Fibroblast of villous mesenchyme (primary cell): ENCODE measurements around the gene RIMBP3C. TPM values are rescaled to one million over a fixed set of nuclear protein-coding genes. Genes with fewer than 3 reads are reported as not detected.
"Not testable (repeated sequence)": the region's sequence is repeated elsewhere in the genome, so short reads cannot be mapped to it uniquely, and the experiment has no call there.

Source experiments
- DNase-seq: peaks from one replicate; pipeline ENCODE4 v3.0.0-alpha.2; 2010; ENCODE audit warnings: low read depth
- H3K4me3 ChIP-seq: 2 replicates; pipeline ENCODE4 v1.5.1; 2011; ENCODE audit warnings: low read depth, mild to moderate bottlenecking, low read length
- total RNA-seq: library from RNA; depleted of rRNA; stranded (reverse); fragments of >200 nt; gene quantifications from 2 replicates; pipeline ENCODE4 v1.2.3, GENCODE V29; 2012
- TF ChIP-seq, protein P1 (sequence below): IDR thresholded peaks from 2 replicates; pipeline ENCODE4 v1.5.1; 2012; ENCODE audit warnings: low read depth, mild to moderate bottlenecking, low read length; ENCODE audit not compliant: insufficient read depth

Gene RIMBP3C, protein sequence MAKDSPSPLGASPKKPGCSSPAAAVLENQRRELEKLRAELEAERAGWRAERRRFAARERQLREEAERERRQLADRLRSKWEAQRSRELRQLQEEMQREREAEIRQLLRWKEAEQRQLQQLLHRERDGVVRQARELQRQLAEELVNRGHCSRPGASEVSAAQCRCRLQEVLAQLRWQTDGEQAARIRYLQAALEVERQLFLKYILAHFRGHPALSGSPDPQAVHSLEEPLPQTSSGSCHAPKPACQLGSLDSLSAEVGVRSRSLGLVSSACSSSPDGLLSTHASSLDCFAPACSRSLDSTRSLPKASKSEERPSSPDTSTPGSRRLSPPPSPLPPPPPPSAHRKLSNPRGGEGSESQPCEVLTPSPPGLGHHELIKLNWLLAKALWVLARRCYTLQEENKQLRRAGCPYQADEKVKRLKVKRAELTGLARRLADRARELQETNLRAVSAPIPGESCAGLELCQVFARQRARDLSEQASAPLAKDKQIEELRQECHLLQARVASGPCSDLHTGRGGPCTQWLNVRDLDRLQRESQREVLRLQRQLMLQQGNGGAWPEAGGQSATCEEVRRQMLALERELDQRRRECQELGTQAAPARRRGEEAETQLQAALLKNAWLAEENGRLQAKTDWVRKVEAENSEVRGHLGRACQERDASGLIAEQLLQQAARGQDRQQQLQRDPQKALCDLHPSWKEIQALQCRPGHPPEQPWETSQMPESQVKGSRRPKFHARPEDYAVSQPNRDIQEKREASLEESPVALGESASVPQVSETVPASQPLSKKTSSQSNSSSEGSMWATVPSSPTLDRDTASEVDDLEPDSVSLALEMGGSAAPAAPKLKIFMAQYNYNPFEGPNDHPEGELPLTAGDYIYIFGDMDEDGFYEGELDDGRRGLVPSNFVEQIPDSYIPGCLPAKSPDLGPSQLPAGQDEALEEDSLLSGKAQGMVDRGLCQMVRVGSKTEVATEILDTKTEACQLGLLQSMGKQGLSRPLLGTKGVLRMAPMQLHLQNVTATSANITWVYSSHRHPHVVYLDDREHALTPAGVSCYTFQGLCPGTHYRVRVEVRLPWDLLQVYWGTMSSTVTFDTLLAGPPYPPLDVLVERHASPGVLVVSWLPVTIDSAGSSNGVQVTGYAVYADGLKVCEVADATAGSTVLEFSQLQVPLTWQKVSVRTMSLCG (N-terminal part only)
- 0.43 and 0.64 TPM in 2 replicates for total RNA-seq

DNA sequence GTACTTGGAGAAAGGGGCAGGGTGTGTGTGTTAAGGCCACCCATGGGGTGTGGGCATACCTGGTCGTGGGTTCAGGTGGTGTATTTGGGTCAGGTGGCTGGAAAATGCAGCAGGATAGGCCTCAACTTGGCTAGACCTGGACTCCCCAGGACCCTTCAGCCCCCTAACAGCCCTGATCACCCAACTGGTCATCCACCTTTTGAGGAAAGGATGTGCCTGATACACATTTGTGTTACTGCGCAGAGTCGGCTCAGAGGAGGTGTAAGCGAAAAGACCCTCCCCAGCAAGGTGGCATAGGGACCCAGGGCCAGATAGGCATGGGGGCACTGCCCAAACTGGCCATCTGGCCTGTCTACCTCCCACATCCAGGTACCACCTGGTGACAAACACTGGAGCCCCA lies at the start of gene RIMBP3C:
Gene RIMBP3C (minus strand): TSS at position 101 of the 400 bp plus-strand sequence. CDS start 485 bp downstream, outside the sequence.
- not testable (repeated sequence) for DNase-seq, H3K4me3 ChIP-seq

DNA sequence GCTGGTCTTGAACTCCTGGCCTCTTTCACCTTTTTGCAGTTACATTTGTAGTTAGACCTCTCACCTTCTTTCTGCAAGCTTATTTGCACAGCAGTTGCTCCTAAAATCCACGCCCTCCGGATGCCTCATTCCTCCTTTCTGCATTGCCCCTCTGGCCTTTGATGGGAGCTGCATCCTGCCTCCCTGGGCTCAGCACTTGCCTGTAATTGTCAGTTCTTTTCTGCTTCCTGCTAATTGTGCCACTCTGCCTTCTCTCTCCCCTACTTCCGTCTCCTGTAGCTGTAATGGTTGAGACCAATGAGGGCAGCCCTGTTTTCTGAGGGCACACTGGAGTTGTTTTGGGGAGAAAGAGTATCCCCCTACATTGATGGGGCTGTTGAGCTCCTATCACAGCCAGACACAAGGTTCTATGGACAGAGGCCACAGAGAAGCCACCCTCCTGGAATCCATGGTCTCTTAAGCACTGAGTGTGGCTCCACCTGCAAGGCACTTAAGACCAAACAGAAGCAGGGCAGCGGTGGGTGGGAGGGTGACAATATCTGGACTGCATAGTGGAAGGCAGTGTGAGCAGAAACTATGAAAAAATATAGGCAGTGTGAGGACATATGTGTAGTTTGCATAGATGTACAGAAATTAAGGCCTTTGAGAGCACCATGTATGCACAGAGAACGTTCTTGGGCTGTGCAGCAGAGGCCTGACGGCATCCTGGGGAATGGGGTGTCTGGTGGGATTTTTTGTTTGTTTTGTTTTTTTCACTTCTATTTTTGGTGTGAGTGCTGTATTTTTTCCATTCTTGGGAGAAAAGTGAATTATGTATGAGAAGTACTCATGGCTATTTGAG lies 48.0 kb upstream of the RIMBP3C start:
- H3K4me3 ChIP-seq: no peak overlapping the region
- DNase-seq: no peak
- TF ChIP-seq, protein P1, sequence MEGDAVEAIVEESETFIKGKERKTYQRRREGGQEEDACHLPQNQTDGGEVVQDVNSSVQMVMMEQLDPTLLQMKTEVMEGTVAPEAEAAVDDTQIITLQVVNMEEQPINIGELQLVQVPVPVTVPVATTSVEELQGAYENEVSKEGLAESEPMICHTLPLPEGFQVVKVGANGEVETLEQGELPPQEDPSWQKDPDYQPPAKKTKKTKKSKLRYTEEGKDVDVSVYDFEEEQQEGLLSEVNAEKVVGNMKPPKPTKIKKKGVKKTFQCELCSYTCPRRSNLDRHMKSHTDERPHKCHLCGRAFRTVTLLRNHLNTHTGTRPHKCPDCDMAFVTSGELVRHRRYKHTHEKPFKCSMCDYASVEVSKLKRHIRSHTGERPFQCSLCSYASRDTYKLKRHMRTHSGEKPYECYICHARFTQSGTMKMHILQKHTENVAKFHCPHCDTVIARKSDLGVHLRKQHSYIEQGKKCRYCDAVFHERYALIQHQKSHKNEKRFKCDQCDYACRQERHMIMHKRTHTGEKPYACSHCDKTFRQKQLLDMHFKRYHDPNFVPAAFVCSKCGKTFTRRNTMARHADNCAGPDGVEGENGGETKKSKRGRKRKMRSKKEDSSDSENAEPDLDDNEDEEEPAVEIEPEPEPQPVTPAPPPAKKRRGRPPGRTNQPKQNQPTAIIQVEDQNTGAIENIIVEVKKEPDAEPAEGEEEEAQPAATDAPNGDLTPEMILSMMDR: no peak

DNA sequence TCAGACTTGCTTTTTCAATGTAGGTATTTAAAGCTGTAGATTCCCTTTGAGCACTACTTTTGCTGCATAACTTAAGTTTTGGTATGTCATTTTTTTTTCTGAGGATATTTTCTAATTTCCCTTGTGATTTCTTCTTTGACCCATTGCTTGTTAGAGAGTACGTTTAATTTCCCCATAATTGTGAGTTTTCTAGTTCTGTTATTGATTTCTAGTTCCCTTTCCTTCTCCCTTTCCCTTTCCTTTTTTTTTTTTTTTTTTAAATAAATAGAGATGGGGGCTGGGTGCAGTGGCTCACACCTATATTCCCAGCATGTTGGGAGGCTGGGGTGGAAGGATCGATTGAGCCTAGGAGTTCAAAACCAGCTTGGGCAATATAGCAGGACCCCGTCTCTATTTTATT lies 47.0 kb upstream of the RIMBP3C start:
- no peak overlapping the region for H3K4me3 ChIP-seq
- no peak for DNase-seq
- TF ChIP-seq, protein P1: no peak

DNA sequence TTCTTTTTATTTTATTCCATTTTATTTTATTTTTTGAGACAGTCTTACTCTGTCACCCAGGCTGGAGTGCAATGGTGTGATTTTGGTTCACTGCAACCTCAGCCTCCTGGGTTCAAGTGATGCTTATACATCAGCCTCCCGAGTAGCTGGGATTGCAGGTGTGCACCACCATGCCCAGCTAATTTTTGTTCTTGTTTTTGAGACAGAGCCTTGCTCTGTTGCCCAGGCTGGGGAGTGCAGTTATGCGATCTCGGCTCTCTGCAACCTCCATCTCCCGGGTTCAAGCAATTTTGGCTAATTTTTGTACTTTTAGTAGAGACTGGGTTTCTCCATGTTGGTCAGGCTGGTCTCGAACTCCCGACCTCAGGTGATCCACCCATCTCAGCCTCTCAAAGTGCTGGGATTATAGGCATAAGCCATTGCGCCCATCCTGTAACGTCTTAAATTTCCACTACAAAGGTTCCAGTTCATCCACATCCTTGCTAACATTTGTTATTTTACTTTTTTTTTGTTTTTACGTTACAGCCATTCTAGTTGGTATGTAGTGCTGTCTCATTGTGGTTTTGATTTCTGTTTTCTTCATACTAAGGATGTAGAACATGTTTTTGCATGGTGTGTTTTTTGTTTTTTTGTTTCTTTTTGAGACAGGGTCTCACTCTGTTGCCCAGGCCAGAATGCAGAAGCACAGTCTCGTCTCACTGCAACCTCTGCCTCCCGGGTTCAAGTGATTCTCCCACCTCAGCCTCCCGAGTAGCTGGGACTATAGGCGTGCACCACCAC lies 45.3 kb upstream of the RIMBP3C start:
- not testable (repeated sequence) for DNase-seq, H3K4me3 ChIP-seq

DNA sequence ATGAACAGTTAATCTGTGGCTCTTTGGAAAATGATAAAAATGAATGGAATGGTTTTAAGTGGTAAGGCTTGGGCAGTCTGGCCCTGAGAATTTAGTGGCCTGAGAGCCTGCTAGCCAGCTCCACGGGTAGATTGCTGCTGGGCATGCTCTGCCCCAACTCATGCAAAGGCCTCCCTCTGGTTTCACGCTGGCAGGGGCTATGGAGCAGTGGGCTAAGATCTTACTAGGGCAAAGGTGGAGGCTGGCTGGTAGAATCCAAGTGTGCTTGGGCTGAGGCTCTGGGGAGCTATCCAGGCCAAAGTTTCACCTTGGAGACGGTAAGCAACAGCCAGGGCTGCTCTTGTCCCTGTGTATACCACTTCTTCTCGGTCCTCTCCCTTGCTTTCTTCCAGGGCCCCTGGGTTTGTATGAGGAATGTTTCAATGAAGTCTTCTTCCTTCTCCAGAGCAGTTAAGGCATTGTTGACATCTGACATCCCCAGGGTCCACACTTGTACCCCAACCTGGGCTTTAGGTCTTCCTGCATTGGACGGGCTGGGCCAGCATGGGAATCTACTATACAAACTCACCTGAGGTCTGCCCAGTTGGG lies 43.7 kb upstream of the RIMBP3C start:
- H3K4me3 ChIP-seq: no peak overlapping the region
- TF ChIP-seq, protein P1: no peak
- DNase-seq: peak; percentile 41

DNA sequence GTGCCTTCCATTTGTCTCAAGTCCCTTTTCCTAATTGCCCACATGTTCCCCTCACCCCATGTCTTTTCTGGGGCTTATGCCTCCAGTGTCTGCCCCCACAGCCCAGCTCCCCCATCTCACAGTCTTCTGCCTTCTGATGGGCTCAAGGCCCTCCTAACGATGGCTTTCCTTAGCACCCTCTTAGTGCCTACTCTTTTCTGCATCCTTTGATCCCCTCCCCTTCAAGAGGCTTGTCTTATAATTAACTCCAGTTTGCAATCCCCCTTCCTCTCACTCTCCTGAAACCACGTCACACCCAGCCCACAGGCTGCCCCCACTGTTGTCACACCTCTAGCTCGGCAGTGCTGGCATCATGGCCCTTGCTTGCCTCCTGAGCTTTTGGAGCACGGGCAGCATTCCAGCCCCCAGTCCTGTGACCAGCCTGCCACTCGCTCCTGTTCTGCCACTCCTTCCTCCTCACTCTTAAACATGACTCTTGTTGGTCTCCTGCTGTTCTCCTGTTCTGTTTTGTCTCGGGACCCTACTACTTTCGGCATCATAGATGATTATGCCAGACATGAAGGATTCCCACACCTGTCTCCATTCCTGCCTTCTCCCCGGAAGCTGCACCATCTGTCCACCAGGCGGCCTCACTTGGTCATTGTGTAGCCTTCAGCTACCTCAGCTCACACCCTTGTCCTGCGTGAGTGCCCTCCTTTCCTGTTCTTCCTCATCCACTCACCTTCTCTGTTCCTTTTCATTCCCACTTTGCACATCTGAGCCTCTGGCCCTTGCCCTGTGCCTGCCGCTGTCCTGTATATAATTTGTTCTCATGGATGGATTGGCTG lies 42.4 kb upstream of the RIMBP3C start:
- TF ChIP-seq, protein P1: peak; percentile 33
- no peak for DNase-seq
- no peak overlapping the region for H3K4me3 ChIP-seq
